ENCODE results near the gene UBE2F.
"Not testable (repeated sequence)": the region's sequence is repeated elsewhere in the genome, so short reads cannot be mapped to it uniquely, and the experiment has no call there.

UBE2F gene

GRCh38 chr2:238020816-238021215 lies 54.0 kb downstream of the UBE2F start:
- no peak for DNase-seq (ENCODE audit: low read depth in 2 of 2)

DNA sequence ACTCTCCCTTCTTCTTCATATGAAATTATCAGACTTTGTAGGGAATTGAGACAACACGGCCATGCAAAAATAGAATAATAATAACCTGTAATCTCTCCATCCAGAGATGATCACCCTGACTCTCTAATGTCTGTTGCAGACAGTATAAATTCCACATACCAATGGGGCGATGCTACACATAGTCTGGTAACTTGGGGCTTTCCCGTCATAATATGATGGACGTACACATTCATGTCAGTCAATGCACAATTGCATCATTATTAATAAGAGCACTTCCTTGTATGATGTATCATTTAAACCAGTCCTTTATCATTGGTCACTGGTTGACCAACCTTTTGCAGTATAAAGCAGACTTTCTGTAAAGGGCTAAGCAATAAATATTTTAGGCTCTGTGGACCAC lies 54.5 kb downstream of the UBE2F start:
- no peak for DNase-seq (ENCODE audit: low read depth in 2 of 2)

- no peak for DNase-seq (ENCODE audit: low read depth in 2 of 2)
Measured at GRCh38 chr2:238022594-238023157, 55.9 kb downstream of the UBE2F start.

GRCh38 chr2:238023608-238024007 lies 56.8 kb downstream of the UBE2F start:
- DNase-seq (ENCODE audit: low read depth in 2 of 2), result no peak

DNA sequence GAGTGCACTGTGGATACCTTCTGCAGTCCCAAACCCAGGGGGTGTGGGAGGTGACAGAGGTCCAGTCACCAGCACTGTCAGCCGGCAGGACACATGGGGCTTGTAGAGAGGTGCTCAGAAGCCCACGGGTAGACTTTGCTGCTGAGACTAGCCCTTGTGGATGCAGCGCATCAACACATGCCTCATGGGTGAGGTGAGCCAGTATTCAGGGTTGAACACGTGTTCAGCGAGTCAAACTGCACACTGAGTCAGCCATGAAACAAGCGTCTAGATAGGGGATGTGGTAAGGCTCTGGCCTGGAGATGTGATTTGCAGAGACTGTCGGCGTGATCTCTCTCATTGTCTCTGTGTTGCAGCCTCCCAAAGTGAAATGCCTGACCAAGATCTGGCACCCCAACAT lies 58.2 kb downstream of the UBE2F start:
- DNase-seq (ENCODE audit: low read depth in 2 of 2), result peak; percentile 50 to 63

DNA sequence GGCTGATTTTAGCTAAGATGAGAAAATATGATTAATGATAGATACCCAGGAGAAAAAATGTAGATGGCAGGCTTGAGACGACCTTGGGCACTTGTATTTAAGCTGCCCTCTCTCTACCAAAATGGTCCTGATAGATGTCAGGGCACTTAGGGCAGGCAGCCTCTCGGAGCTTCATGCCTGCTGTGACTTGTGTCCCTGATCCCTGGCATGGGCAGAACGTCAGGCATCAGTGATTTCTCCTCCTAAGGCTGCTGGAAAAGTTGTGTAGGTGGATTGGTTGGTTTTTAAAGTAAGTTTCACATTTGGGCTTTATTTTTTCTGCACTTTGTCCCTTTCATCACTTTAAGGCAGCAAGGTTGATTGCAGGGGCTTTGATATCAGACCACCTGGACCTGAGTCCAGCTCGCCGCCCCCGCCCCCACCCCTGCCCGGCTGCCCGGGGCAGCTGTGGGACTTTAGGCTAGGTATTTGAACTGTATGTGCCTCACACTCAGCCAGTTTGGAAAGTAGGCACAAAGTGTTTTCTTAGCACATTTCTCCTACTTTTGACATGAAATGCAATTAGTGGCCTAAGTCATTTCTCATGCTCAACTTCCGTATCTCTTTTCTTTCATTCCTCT lies 59.0 kb downstream of the UBE2F start:
- DNase-seq (ENCODE audit: low read depth in 2 of 2), result no peak

DNA sequence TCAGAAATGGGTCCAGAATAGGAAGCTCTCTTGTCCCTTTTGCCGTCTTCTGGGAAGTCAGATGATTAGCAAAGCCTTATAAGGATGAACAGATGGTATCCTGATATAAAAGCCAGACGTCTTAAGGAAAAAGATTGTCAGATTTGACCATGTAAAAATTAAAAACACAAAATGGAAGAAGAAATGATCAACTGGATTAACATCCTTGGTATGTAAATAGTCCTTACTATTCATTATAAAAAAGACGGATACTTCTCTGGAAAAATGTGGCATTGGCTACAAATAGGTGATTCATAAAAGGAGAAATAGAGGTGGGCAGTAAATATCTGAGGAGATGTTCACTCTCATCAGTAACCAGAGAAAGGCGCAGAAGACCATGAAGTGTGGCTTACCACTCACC lies 60.2 kb downstream of the UBE2F start:
- no peak for DNase-seq (ENCODE audit: low read depth in 2 of 2)

DNA sequence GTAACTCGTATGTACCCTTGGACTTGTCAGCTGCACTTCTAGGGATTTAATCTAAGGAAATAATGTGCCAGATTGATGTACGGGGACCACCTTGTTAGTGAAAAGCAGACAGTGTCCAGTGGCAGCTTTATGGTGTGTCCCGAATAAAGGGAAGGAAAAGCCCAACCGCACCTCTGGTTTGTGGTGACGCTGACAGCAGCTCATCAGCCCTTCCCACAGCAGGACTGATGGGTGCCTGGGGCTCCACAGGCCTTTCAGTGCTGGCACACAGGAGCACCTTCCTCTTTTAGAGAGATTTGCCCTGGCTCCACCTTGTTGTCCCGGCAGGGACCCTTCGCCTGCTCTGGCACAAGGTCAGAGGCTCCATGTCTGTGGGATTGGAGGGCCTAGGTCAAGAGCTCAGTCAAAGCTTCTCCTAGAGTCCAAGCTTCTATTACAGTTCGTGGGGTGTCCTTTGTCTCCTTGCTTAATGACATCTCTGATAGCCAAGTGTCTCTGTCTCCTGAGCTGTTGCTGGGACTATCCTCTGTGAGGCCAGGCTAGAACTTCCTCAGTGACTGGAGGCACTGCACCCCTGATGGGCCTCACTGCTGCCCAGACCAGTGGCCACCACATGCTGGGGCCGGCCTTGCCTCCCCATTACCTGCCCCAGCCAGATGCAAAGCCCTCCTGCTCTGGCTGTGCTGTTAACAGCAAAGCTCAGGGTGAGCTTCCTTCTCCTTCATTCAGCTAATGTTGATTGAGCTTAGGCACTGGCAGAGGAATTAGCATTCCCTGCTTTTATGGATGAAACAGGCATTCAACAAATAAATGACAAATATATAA lies 61.0 kb downstream of the UBE2F start:
- no peak for DNase-seq (ENCODE audit: low read depth in 2 of 2)

DNA sequence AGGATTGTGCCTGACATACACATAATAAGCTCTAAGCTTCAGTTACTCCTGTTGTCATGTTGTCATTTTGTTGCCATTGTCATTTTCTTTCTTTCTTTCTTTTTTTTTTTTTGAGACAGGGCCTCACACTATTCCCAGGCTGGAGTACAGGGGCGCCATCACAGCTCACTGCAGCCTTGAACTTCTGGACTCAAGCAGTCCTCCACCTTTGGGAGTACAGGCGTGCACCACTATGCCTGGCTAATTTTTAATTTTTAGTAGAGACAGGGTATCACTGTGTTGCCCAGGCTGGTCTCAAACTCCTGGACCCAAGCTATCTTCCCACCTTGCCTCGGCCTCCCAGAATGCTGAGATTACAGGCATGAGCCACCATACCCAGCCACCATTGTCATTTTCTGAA lies 63.0 kb downstream of the UBE2F start:
- DNase-seq (ENCODE audit: low read depth in 2 of 2), result no peak

DNA sequence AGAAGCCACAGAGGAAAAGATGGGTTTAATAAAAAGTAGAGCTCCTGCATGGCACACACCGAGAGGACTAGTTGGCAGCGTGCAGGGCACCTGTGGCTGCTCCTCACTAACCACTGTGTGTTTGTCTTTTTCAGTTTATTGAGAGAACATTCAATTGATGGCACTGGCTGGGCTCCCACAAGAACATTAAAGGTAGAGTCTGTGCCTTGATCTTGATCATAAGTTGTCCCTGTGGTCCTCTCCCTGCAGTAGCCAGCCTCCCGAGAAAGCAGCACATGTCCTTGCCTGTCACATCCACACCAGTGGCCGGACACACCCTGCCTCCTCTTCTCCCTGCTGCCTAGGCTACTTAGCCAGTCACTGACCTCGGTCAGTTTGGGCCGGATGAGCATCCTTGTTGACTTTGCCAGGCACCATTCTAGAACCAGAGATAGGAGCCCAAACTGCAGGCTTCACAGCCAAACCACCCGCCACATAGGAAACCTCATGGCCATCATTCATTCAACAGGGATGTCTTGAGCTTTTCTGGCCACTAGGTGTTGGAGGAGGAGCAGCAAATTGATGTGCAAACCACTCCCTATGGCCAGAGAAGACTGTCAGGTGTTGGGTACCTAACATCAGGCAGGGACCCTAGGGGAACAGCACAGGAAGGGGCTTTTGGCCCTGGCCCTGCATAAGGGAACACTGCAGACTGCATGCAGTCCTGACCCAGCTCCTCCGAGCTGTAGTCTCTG lies 63.8 kb downstream of the UBE2F start:
- DNase-seq (ENCODE audit: low read depth in 2 of 2), result no peak

DNA sequence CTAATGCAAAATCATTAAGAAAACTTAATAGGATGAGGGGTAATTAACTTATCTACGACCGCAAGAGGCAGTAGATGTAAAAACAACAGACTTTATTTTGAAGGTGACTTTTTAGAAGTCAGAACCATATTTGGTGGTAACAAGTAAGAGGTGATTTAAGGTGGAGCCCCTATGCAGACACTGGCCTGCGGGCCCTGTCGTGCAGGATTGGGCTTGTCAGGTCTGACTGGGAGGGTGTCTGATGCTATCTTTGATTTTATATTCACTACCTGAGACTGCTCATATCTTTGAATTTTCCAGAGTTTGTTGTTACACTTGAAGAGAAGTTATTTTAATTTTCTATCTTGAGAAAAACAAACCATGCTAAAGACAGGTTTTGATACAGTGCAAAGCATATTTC lies 64.9 kb downstream of the UBE2F start:
- no peak for DNase-seq (ENCODE audit: low read depth in 2 of 2)

DNA sequence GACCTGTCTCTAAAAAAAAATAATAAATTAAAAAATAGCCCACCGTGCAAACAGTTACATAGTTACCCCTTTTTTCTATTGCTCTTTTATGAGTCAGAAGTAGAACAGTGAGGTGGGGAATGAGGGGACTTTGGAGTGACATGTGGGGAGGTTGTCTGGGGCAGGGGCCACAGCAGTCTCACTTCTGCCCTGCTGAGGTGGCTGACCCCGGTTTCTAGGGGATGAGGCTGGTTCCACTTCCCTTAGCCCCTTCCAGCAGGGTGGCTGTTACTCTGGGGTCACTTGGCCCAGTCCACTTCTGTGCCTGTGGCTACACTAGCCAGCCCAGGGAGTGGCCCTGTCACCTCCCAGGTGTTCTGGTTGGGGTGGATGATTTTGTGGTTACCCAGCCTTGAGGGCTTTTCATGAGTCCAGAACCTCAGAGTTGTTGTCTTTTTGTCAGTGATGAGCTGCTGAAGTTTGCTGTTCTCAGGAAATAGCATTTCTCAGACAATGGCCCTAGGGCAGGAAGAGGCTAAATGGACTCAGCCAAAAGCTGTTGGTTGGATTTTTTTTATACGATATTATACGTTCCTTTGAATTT lies 66.0 kb downstream of the UBE2F start:
- no peak for DNase-seq (ENCODE audit: low read depth in 2 of 2)

GRCh38 chr2:238033991-238034390 lies 67.2 kb downstream of the UBE2F start:
- DNase-seq (ENCODE audit: low read depth in 2 of 2), result not testable (repeated sequence)

DNA sequence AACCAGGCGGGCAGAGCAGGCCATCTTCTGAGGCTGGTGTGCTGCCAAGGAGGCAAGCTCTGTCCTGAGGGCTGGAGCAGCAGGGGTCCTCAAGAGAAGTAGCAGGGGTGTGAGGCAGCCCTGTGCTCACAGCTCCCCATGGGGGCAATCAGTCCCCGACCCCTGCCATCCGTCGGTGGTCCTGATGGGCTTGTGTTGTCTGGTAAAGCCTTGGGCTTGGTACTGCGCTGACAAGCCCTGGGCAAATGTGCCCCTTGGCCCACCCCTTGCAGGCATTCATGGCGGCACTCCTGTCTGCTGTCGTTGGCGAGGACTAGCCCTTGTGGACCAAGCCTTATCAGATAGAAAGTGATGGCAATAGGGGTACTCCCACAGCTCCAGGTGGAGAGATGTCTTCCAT lies 71.4 kb downstream of the UBE2F start:
- no peak for DNase-seq (ENCODE audit: low read depth in 2 of 2)

GRCh38 chr2:238039151-238039550 lies 72.3 kb downstream of the UBE2F start:
- DNase-seq (ENCODE audit: low read depth in 2 of 2), result no peak

GRCh38 chr2:238039985-238040384 lies 73.2 kb downstream of the UBE2F start:
- no peak for DNase-seq (ENCODE audit: low read depth in 2 of 2)

- DNase-seq (ENCODE audit: low read depth in 2 of 2), result no peak
Measured at GRCh38 chr2:238040918-238041317, 74.1 kb downstream of the UBE2F start.

DNA sequence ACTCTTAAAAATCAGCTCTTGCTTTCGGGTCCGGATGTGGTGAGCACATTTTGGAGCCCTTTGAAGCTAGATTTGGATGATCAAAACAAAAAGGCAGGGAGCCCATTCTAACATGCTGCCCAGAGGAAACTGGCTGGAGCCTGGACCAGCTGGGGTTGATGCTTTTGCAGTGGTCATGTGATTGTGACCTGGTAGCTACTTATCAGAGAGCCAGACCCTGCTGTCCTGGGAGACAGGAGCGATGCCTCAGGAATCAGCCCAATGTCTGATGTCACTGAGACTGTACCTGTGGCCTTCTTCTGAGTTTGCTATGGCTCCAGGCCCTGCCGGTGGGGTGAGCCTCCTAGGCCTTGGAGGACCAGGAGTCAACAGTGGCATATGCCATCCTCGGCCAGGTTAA lies 75.3 kb downstream of the UBE2F start:
- no peak for DNase-seq (ENCODE audit: low read depth in 2 of 2)

GRCh38 chr2:238042849-238043584 lies 76.2 kb downstream of the UBE2F start:
- no peak for DNase-seq (ENCODE audit: low read depth in 2 of 2)

DNA sequence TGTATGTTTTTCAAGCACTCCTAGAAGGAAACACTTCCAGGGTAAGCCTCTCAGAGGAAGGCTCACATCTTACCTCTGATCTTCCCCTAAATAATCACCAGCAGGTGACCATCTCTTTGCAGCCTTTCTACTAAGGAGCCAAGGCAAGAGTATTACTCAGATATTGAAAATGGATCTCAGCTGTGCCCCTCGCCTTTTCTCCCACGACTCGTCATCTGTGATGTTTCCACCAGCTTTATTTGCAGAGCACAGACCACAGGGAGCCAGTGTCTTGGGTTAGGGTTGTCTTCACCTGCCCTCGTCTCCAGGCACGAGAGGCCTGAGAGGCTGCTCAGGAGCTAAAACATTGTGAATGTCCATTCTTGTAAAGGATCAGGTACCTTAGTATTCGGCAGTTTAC lies 77.0 kb downstream of the UBE2F start:
- no peak for DNase-seq (ENCODE audit: low read depth in 2 of 2)

DNA sequence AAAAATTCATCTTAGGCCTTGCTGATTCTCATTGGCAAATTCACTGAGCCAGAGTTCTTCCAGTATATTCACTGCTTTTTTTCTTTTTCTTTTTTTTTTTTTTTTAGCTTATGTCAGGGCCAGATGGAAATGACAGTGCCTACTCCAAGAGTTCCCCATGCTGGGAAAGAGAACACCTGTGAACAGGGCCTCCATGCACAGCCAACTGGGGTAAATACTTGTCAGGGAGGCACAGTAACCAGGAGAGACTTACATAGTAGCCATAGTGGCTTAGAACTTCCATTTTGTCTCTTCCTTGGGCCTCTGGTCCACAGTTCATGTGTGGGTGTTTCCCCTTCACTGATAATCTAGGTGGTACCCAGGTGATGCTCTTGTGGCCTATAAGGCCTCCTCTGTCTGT lies 78.8 kb downstream of the UBE2F start:
- DNase-seq (ENCODE audit: low read depth in 2 of 2), result no peak
